Osteoblast (primary cell): Measurements from ENCODE around the gene MAP4K2. TPM values are rescaled to one million over a fixed set of nuclear protein-coding genes. Genes with fewer than 3 reads are reported as not detected.
A peak's percentile ranks its signal among the peaks of the same experiment; 100 is the strongest.

Source experiments
- DNase-seq: peaks from one replicate; pipeline ENCODE4 v3.0.0; 2011; ENCODE audit warnings: low spot score, mixed read lengths; ENCODE audit not compliant: insufficient read length; ENCODE audit errors: missing footprints
- H2AFZ ChIP-seq: 2 replicates; pipeline ENCODE4 v1.6.0; 2011; ENCODE audit warnings: mild to moderate bottlenecking, low read length
- H3K27ac ChIP-seq: 2 replicates; pipeline ENCODE4 v1.5.1; 2011; ENCODE audit warnings: mild to moderate bottlenecking, low read depth, low read length, moderate library complexity
- H3K27me3 ChIP-seq: 2 replicates; pipeline ENCODE4 v1.6.0; 2012; ENCODE audit warnings: mild to moderate bottlenecking, control low read depth, inconsistent platforms, low read length, moderate library complexity; ENCODE audit not compliant: insufficient read depth
- H3K36me3 ChIP-seq: 2 replicates; pipeline ENCODE4 v1.5.1; 2011; ENCODE audit warnings: mild to moderate bottlenecking, low read length, control low read depth, moderate library complexity; ENCODE audit not compliant: insufficient read depth
- H3K4me1 ChIP-seq: 2 replicates; pipeline ENCODE4 v1.5.1; 2011; ENCODE audit warnings: mild to moderate bottlenecking, low read length, control low read depth, moderate library complexity; ENCODE audit not compliant: insufficient read depth
- H3K4me2 ChIP-seq: 2 replicates; pipeline ENCODE4 v1.6.0; 2011; ENCODE audit warnings: mild to moderate bottlenecking, low read length; ENCODE audit not compliant: insufficient read depth
- H3K4me3 ChIP-seq: fragments of 200-600 bp; sonication (generic); 3 replicates; pipeline ENCODE4 v1.5.1; 2012; ENCODE audit warnings: mild to moderate bottlenecking, low read length, inconsistent platforms; ENCODE audit not compliant: insufficient read depth
- H3K79me2 ChIP-seq: 2 replicates; pipeline ENCODE4 v1.6.0; 2012; ENCODE audit warnings: mild to moderate bottlenecking, low read length, control low read depth, inconsistent platforms; ENCODE audit not compliant: insufficient read depth
- H3K9me3 ChIP-seq: 2 replicates; pipeline ENCODE4 v1.5.1; 2011; ENCODE audit warnings: low read depth, low read length, control low read depth
- H4K20me1 ChIP-seq: 2 replicates; pipeline ENCODE4 v1.6.0; 2012; ENCODE audit warnings: mild to moderate bottlenecking, low read length, control low read depth; ENCODE audit not compliant: insufficient read depth
- total RNA-seq: library from RNA; depleted of rRNA; stranded (reverse); fragments of >200 nt; gene quantifications from 2 replicates; pipeline ENCODE4 v1.2.3, GENCODE V29; 2012
- TF ChIP-seq, protein P1 (sequence below): IDR thresholded peaks from 2 replicates; pipeline ENCODE4 v1.5.1; 2011; ENCODE audit warnings: mild to moderate bottlenecking, low read depth, low read length, moderate library complexity; ENCODE audit errors: extremely low read depth

Gene MAP4K2
- total RNA-seq, 1 donor, result 9.8 TPM

GRCh38 chr11:64778473-64779298 is 24.3 kb downstream of the MAP4K2 start, which contains the start of gene SF1:
TSS of gene SF1 (minus strand) at chr11:64778542. CDS start at chr11:64778392, 150 bp downstream.
- H2AFZ ChIP-seq, result peak within 1 kb of the TSS; percentile 88
- H4K20me1 ChIP-seq, result peaks cover 36% of the 10 kb centered on the region
- H3K4me2 ChIP-seq, result peak within 1 kb of the TSS; percentile 92
- no peaks in the 10 kb centered on the region for H3K9me3 ChIP-seq
- peak within 1 kb of the TSS; percentile 79 for H3K4me3 ChIP-seq
- H3K79me2 ChIP-seq, result peaks cover 39% of the 10 kb centered on the region
- peaks cover 15% of the 10 kb centered on the region for H3K4me1 ChIP-seq
- DNase-seq, result peak; percentile 98
- H3K27ac ChIP-seq, result peak within 1 kb of the TSS; percentile 91
- no peaks in the 10 kb centered on the region for H3K27me3 ChIP-seq
- H3K36me3 ChIP-seq, result peaks cover 32% of the 10 kb centered on the region
- TF ChIP-seq, protein P1, sequence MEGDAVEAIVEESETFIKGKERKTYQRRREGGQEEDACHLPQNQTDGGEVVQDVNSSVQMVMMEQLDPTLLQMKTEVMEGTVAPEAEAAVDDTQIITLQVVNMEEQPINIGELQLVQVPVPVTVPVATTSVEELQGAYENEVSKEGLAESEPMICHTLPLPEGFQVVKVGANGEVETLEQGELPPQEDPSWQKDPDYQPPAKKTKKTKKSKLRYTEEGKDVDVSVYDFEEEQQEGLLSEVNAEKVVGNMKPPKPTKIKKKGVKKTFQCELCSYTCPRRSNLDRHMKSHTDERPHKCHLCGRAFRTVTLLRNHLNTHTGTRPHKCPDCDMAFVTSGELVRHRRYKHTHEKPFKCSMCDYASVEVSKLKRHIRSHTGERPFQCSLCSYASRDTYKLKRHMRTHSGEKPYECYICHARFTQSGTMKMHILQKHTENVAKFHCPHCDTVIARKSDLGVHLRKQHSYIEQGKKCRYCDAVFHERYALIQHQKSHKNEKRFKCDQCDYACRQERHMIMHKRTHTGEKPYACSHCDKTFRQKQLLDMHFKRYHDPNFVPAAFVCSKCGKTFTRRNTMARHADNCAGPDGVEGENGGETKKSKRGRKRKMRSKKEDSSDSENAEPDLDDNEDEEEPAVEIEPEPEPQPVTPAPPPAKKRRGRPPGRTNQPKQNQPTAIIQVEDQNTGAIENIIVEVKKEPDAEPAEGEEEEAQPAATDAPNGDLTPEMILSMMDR, result no peak

GRCh38 chr11:64778223-64778472 is 24.9 kb downstream of the MAP4K2 start:
- Histone ChIP-seq H3K4me3 (peak overlapping the region; percentile 79), H4K20me1 (peaks cover 41% of the 10 kb centered on the region), H3K27ac (peak overlapping the region; percentile 91), H3K36me3 (peaks cover 38% of the 10 kb centered on the region), H3K4me1 (peaks cover 15% of the 10 kb centered on the region), H2AFZ (no peak overlapping the region), H3K4me2 (peak overlapping the region; percentile 16), H3K79me2 (peaks cover 44% of the 10 kb centered on the region), H3K27me3 (no peaks in the 10 kb centered on the region), H3K9me3 (no peaks in the 10 kb centered on the region)
- DNase-seq, result no peak
- TF ChIP-seq, protein P1, result no peak

DNA sequence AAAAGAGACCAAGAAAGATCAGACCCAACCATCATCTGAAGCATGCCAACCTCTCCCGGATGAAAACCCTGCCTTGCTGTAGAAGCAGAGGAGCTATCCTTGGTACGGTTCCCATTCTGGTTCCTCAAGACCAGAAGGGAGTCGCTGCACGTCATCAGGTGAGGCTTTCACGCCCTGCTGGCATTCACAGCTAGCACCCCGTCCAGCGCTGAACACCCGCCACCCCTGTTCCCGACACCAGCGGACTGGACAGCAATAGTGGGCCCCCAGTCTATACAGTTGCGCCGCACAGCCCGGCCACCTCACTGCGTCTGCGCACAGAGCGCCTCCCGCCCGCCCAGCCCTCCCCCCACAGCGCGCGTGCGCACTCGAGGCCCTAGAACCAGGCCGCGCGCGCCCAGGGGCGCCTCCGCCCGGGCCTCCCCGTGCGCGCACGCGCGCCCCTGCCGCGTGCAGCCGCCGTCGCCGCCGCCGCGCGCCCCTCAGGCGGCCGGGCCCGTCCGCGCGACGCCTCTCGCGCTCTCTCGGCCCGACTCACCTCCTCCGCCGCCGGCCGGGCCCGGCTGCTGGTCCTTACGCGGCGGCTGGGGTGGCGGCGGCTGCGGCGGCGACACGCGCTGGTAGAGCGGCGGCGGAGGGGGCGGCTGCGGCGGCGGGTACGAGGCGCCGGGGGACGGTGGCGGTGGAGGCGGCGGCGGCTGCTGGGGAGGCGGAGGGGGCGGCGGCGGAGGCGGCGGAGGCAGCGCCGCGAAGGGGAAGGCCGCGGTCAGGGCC is 25.4 kb downstream of the MAP4K2 start:
- TF ChIP-seq, protein P1, result no peak
- Histone ChIP-seq H3K27ac (peak overlapping the region; percentile 91), H3K4me3 (peak overlapping the region; percentile 79), H3K27me3 (no peaks in the 10 kb centered on the region), H2AFZ (no peak overlapping the region), H3K4me2 (peak overlapping the region; percentile 92), H3K79me2 (peaks cover 49% of the 10 kb centered on the region), H3K9me3 (no peaks in the 10 kb centered on the region), H3K4me1 (peaks cover 17% of the 10 kb centered on the region), H3K36me3 (peaks cover 43% of the 10 kb centered on the region), H4K20me1 (peaks cover 45% of the 10 kb centered on the region)
- peak; percentile 99 for DNase-seq

DNA sequence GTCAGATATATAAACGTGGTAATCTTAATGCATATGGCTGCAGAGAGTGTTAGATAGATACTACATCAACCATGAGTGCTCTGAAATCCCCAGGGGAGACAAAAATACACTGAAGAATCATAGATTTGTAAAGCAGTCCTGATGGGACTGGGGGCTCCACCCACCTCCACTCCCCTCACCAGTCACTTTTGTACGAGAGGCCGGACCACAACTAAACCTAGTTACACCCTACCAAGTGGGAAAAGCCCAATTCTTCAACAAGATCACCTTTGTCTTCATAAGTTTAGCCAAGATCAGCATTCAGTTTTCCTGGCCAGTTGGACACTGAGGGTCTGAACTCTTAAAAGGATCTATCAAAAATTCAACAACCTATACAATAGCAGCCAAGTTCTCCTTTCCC is 26.1 kb downstream of the MAP4K2 start:
- H3K36me3 ChIP-seq, result peaks cover 51% of the 10 kb centered on the region
- H3K27ac ChIP-seq, result peak overlapping the region; percentile 49
- H4K20me1 ChIP-seq, result peaks cover 53% of the 10 kb centered on the region
- H3K4me1 ChIP-seq, result peaks cover 17% of the 10 kb centered on the region
- peak overlapping the region; percentile 79 for H3K4me3 ChIP-seq
- DNase-seq, result no peak
- no peak overlapping the region for H2AFZ ChIP-seq
- H3K79me2 ChIP-seq, result peaks cover 57% of the 10 kb centered on the region
- TF ChIP-seq, protein P1, result no peak
- H3K9me3 ChIP-seq, result no peaks in the 10 kb centered on the region
- H3K27me3 ChIP-seq, result no peaks in the 10 kb centered on the region
- H3K4me2 ChIP-seq, result peak overlapping the region; percentile 92
